OCI-LY3 (cell line): ENCODE measurements around the gene STX1B.

Experiments used
- EZH2phosphoT487 ChIP-seq: fragments of 200-600 bp; shearing (Covaris generic); IDR thresholded peaks from 2 replicates; pipeline ENCODE4 v1.6.1; 2018; ENCODE audit warnings: antibody characterized with exemption, mixed run types, low read depth
- TF ChIP-seq, protein P1 (sequence below): fragments of 200-600, 300-600 bp; sonication (generic); IDR thresholded peaks from 2 replicates; pipeline ENCODE4 v1.5.1; 2014; ENCODE audit warnings: antibody characterized with exemption, low read length, low read depth

DNA sequence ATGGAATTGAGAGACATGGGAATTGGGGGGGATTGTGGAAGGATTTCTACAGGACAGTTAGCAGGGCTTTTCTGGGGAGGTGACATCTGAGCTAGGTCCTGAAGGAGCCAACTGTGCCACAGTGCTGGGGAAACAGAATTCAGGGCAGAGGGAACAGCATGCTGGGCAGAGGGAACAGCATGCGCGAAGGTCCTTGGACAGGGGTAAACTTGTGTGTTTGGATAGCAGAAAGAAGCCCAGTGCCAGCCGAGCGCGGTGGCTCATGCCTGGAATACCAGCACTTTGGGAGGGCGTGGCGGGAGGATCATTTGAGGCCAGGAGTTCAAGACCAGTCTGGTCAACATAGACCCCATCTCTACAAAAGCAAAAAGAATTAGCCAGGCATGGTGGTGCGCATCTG lies 3.8 kb downstream of the STX1B start:
- TF ChIP-seq, protein P1, sequence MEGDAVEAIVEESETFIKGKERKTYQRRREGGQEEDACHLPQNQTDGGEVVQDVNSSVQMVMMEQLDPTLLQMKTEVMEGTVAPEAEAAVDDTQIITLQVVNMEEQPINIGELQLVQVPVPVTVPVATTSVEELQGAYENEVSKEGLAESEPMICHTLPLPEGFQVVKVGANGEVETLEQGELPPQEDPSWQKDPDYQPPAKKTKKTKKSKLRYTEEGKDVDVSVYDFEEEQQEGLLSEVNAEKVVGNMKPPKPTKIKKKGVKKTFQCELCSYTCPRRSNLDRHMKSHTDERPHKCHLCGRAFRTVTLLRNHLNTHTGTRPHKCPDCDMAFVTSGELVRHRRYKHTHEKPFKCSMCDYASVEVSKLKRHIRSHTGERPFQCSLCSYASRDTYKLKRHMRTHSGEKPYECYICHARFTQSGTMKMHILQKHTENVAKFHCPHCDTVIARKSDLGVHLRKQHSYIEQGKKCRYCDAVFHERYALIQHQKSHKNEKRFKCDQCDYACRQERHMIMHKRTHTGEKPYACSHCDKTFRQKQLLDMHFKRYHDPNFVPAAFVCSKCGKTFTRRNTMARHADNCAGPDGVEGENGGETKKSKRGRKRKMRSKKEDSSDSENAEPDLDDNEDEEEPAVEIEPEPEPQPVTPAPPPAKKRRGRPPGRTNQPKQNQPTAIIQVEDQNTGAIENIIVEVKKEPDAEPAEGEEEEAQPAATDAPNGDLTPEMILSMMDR: no peak
- TF ChIP-seq EZH2phosphoT487: no peak
